Natural killer cell treated with Interleukin-12 subunit alpha and Interleukin-12 subunit beta and Interleukin-15 and Interleukin-18, amount 100 ng/mL, for 72 hours (primary cell): ENCODE data around the gene FOCAD. TPM values are rescaled to one million over a fixed set of nuclear protein-coding genes. Genes with fewer than 3 reads are reported as not detected.

ENCODE experiments used
- ATAC-seq, 2 donors: fragments of 150-1000 bp; cut with Tn5 transposase in 1 of 2; sonication (Bioruptor Pico), chemical (Tn5 transposase) in 1 of 2; 2 replicates each; pipeline ENCODE4 v1.10.0; 2021
- DNase-seq: peaks from one replicate; pipeline ENCODE4 v3.0.0; 2022; ENCODE audit warnings: low spot score
- H3K27ac Mint-ChIP-seq, 2 donors: 1 replicate in 1 of 2; 2 replicates in 1 of 2; pipeline ENCODE4 v1.8.0; 2022; ENCODE audit warnings: mixed read lengths in 2 of 2, mild to moderate bottlenecking in 1 of 2, moderate library complexity in 1 of 2
- H3K27me3 Mint-ChIP-seq, 2 donors: 1 replicate in 1 of 2; 2 replicates in 1 of 2; pipeline ENCODE4 v1.8.0; 2022; ENCODE audit warnings: mixed read lengths in 2 of 2
- H3K36me3 Mint-ChIP-seq: one replicate; pipeline ENCODE4 v1.8.0; 2022; ENCODE audit warnings: mixed read lengths
- H3K4me1 Mint-ChIP-seq, 2 donors: 1 replicate in 1 of 2; 2 replicates in 1 of 2; pipeline ENCODE4 v1.8.0; 2022; ENCODE audit warnings: low read depth in 2 of 2, mixed read lengths in 2 of 2, mild to moderate bottlenecking in 1 of 2
- H3K4me3 Mint-ChIP-seq: one replicate; pipeline ENCODE4 v1.8.0; 2022; ENCODE audit warnings: mixed read lengths
- H3K9me3 Mint-ChIP-seq: 2 replicates; pipeline ENCODE4 v1.8.0; 2022; ENCODE audit warnings: mixed read lengths
- total RNA-seq, 2 donors: library from RNA; stranded (reverse); gene quantifications; one replicate each; pipeline ENCODE4 v1.2.3, GENCODE V29; 2022

FOCAD gene
- total RNA-seq, 2 donors from 2014 or later, result 26.6 to 40.7 TPM

DNA sequence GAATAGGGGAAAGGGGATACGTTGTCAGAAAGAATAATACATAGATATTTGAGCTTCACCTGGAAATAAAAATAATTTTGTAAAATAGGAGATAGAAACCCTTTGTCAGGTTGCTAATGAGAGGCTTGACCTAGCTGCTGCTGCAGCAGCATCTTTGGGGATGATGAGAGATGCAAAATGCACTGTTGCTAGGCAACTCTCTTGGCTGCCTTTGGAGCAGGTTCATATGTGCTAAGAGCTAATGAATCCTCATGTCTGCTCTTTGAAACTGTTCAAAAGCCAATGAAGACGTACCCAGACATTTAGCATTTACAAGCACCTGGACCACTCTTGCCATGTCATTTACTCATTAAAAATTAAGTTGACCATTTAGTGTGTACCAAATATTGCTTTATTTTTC lies 121.7 kb downstream of the FOCAD start:
- Mint-ChIP-seq H3K4me3 (no peak overlapping the region), H3K27ac (no peak overlapping the region), H3K36me3 (no peaks in the 10 kb centered on the region), H3K27me3 (no peaks in the 10 kb centered on the region), H3K9me3 (no peaks in the 10 kb centered on the region), H3K4me1 (no peaks in the 10 kb centered on the region)
- ATAC-seq, result no peak
- DNase-seq, result no peak

DNA sequence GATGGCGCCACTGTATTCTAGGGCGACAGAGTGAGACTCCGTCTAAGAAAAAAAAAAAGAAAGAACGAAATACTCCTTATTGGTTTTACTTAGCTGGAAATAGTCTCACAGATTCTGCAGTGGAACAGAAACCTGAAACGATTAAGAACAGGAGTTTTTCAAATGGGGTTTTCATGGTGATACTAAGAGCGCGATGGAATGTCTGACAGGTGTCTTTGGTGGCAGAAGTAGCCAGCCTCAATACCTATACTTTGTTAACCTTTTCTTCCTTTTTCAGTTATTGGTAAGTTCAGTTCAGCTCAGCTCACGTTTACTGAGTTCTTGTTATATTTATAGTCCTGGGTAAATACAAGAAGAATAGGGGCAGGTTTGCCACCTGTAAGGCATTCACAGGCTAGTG lies 123.9 kb downstream of the FOCAD start:
- no peak overlapping the region for H3K27ac Mint-ChIP-seq
- H3K4me1 Mint-ChIP-seq, result no peaks in the 10 kb centered on the region
- H3K4me3 Mint-ChIP-seq, result no peak overlapping the region
- DNase-seq, result no peak
- H3K9me3 Mint-ChIP-seq, result no peaks in the 10 kb centered on the region
- H3K27me3 Mint-ChIP-seq, result no peaks in the 10 kb centered on the region
- no peak for ATAC-seq
- H3K36me3 Mint-ChIP-seq, result no peaks in the 10 kb centered on the region

- H3K27ac Mint-ChIP-seq, result no peak overlapping the region
- no peaks in the 10 kb centered on the region for H3K9me3 Mint-ChIP-seq
- H3K4me1 Mint-ChIP-seq, result no peaks in the 10 kb centered on the region
- no peaks in the 10 kb centered on the region for H3K27me3 Mint-ChIP-seq
- H3K4me3 Mint-ChIP-seq, result no peak overlapping the region
- H3K36me3 Mint-ChIP-seq, result no peaks in the 10 kb centered on the region
- ATAC-seq (no peak), DNase-seq (no peak)
These were observed 127.8 kb downstream of the FOCAD start for GRCh38 chr9:20811872-20812271.

- Mint-ChIP-seq H3K4me3 (no peak overlapping the region), H3K9me3 (no peaks in the 10 kb centered on the region), H3K4me1 (no peaks in the 10 kb centered on the region), H3K36me3 (no peaks in the 10 kb centered on the region), H3K27me3 (no peaks in the 10 kb centered on the region), H3K27ac (no peak overlapping the region)
- DNase-seq (no peak), ATAC-seq (no peak)
These were observed 132.1 kb downstream of the FOCAD start for GRCh38 chr9:20815923-20816703.

DNA sequence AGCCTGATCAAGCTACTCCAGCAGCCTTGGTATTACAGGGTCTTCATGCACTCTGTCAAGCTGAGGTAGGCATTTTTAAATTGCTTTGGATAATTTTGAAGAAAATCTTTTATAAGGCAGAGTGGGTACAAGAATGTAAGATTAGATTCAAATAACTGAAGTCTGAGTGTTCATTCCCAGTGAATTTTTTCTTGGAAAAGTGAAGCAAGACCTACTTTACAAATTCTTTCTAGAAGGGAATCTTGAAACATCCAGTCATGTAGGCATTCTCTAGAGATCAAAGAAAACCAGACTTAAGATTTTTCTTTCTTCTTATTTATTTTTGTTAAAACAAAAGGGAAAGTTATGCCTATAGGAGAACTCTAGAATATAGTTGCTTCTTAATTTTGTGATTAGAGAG lies 139.0 kb downstream of the FOCAD start:
- H3K4me3 Mint-ChIP-seq, result no peak overlapping the region
- H3K27me3 Mint-ChIP-seq, result no peaks in the 10 kb centered on the region
- no peak overlapping the region for H3K27ac Mint-ChIP-seq
- DNase-seq (no peak), ATAC-seq (no peak)
- H3K4me1 Mint-ChIP-seq, result no peaks in the 10 kb centered on the region
- H3K9me3 Mint-ChIP-seq, result no peaks in the 10 kb centered on the region
- no peaks in the 10 kb centered on the region for H3K36me3 Mint-ChIP-seq

- peaks cover 5 to 7% of the 10 kb centered on the region in 2 donors for H3K4me1 Mint-ChIP-seq
- no peaks in the 10 kb centered on the region for H3K27me3 Mint-ChIP-seq
- no peak overlapping the region for H3K4me3 Mint-ChIP-seq
- no peaks in the 10 kb centered on the region for H3K36me3 Mint-ChIP-seq
- H3K9me3 Mint-ChIP-seq, result no peaks in the 10 kb centered on the region
- DNase-seq, result no peak
- no peak for ATAC-seq
- H3K27ac Mint-ChIP-seq, result no peak overlapping the region
These were observed 147.0 kb downstream of the FOCAD start for GRCh38 chr9:20831028-20831427.

DNA sequence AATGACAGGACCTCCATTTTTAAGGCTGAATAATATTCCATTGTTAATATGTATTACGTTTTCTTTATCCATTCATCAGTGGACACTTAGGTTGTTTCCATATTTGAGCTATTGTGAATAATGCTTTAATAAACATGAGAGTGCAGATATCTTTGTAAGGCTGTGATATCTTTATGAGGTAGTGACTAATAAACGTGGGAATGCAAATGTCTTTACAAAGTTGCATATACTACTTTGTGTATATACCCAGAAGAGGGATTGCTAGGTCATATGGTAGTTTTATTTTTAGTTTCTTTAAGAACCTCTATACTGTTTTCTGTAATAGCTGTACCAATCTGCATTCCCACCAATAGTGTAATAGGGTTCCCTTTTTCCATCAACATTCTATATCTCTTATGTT lies 148.7 kb downstream of the FOCAD start:
- Mint-ChIP-seq H3K27ac (no peak overlapping the region), H3K36me3 (no peaks in the 10 kb centered on the region), H3K4me1 (peaks cover 5 to 7% of the 10 kb centered on the region in 2 donors), H3K27me3 (no peaks in the 10 kb centered on the region), H3K9me3 (no peaks in the 10 kb centered on the region), H3K4me3 (no peak overlapping the region)
- DNase-seq (no peak), ATAC-seq (no peak)

DNA sequence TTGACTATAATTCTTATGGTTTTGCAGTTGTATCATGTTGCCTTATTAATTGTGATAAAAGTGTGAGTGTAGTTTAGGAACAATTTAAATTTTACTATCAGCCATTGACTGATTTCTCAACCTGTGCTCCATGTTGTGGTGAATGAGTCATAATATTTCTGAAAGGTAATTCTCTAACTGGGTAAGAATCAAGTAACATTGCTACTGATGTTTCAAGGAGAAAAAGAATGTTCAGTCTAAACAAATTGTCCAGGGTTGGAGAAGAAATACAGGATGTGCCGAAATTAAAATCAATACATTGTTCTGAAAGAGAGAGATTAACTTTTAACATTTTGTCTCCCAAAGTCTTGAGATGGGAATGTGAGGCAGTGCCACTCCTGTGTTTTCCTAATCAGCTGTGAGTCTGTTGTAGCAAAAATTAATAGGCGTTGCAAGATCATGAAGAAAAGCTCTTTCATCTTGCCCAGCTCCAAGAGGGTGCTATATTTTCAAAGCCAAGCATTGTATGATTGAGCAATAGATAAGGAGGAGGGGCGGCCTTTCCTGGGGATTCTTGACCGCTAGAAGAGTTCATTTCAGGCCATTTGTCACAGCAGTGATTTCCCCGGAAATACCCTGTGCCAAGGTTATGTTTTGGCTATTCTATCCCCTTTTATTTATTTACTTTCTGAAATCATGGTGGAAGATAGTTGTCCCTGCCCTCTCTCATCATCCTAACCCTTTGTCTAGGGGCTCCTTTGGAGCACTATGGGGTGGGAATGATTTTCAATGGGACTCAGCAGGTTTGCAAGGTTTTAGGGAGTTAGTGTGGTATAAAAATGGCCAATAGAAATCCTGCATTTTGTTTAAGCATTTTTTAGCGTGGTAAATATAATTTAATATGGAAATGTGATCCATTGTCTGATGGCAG lies 151.6 kb downstream of the FOCAD start:
- Mint-ChIP-seq H3K4me1 (peaks cover 5 to 7% of the 10 kb centered on the region in 2 donors), H3K4me3 (no peak overlapping the region), H3K27me3 (no peaks in the 10 kb centered on the region), H3K27ac (no peak overlapping the region), H3K9me3 (no peaks in the 10 kb centered on the region), H3K36me3 (no peaks in the 10 kb centered on the region)
- DNase-seq (no peak), ATAC-seq (no peak)

DNA sequence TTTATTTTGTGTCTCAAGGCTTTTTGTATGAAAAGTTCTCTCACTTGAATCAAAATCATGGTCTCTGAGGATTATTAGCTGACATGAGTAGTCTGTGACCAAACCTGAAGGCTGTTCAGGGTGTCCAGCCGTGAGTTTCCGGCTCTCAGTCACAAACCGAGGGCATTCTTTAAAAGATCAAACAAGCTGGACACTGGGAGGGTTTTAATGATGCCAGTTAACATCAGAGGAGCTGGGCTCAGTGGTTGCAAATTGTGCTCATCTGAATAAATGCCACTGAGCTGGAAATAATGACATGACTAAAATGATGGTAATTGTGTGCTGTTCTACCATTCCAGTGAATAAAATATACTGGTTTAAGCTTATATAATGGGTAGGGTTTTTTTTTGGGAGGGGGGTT lies 153.1 kb downstream of the FOCAD start:
- no peaks in the 10 kb centered on the region for H3K27me3 Mint-ChIP-seq
- DNase-seq, result no peak
- no peak for ATAC-seq
- no peak overlapping the region for H3K4me3 Mint-ChIP-seq
- peaks cover 13% of the 10 kb centered on the region for H3K36me3 Mint-ChIP-seq
- H3K4me1 Mint-ChIP-seq, result peaks cover 5 to 7% of the 10 kb centered on the region in 2 donors
- peaks cover 2% of the 10 kb centered on the region for H3K9me3 Mint-ChIP-seq
- H3K27ac Mint-ChIP-seq, result no peak overlapping the region

DNA sequence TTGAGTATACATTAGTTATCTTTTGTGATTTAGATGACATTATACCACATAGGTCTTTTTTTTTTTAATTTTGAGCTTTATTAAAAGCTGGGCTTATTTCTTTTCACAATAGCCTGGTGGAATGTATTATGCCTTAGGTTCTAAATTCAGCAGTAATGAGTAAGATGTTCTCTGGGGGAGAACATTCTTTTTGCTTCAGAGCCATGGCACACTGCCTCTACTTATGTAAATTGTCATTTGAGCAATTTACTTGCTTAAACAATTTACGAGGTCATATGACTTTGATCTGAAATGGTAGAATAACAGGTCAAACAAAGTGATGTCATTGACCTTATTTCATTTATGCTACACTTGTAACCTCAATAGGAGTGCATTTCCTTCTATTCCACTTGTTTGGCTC lies 154.2 kb downstream of the FOCAD start:
- H3K27me3 Mint-ChIP-seq, result no peaks in the 10 kb centered on the region

DNA sequence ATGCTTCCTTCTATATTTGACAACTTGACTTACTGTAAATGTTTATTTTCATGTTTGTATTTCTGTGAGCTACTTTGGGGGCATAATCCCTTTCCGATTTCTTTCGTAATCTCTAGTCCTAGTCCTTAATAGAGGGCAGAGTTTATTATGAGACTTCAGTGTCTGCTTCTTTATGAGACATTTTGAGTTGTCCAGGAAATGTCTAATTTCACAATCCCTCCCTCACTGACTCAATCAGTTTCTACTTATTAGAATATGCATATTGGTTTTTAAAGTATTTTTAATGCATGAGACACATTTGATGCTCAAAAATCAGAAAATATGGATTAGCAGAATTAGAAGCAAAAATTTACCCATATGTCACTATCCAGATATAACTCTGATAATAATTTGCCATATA lies 160.9 kb downstream of the FOCAD start:
- Mint-ChIP-seq H3K27ac (no peak overlapping the region), H3K4me3 (no peak overlapping the region), H3K36me3 (peaks cover 18% of the 10 kb centered on the region), H3K27me3 (no peaks in the 10 kb centered on the region), H3K9me3 (peaks cover 2% of the 10 kb centered on the region), H3K4me1 (peaks cover 0 to 6% of the 10 kb centered on the region in 2 donors)
- DNase-seq, result no peak
- no peak for ATAC-seq

More for the DNA sequence above, 154.2 kb downstream of the FOCAD start:
- Mint-ChIP-seq H3K27ac (no peak overlapping the region), H3K4me3 (no peak overlapping the region), H3K9me3 (peaks cover 2% of the 10 kb centered on the region), H3K36me3 (peaks cover 18% of the 10 kb centered on the region), H3K4me1 (peaks cover 5 to 7% of the 10 kb centered on the region in 2 donors)
- DNase-seq (no peak), ATAC-seq (no peak)

DNA sequence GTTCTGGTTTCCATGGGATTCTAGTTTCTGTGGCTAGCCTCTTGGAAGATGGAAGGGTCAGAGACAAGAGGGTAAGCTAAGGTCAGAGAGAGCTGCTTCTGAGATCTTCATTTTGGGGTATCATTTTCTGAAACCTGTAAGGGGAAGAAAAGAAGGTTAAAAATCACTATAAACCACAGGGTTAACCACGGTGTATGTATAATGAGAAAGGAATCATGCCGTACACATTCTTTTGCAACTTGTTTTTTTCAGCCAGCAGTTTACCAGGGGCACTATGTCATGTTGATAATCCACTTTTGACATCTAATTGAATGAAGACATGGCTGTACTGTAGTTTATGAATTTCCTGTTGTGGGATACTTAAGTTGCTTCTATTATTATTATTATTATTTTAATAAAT lies 164.4 kb downstream of the FOCAD start:
- H3K27me3 Mint-ChIP-seq, result no peaks in the 10 kb centered on the region
- no peak for ATAC-seq

DNA sequence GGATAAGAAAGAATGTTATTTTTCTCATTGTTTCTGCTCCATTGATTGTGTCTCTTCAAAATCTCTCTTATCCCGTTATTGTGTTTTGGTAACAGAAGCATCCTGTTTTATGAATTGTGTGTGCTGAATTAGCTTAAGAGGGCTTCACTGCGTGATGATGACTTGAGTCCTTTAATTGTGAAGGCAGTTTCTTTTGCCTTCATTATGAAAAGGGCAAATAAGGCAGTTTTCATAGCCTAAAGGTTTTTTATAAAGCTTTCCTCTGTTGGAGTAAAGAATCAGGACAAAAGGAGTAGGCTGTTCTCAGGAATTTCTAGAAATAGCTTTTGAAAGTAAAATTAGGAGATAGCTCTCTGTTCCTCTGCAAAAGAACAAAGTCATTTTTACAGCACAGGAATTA lies 169.8 kb downstream of the FOCAD start:
- peaks cover 10% of the 10 kb centered on the region for H3K9me3 Mint-ChIP-seq
- ATAC-seq, result no peak
- no peak for DNase-seq
- H3K4me3 Mint-ChIP-seq, result no peak overlapping the region
- peaks cover 0 to 3% of the 10 kb centered on the region in 2 donors for H3K4me1 Mint-ChIP-seq
- no peak overlapping the region for H3K27ac Mint-ChIP-seq
- no peaks in the 10 kb centered on the region for H3K27me3 Mint-ChIP-seq
- peaks cover 25% of the 10 kb centered on the region for H3K36me3 Mint-ChIP-seq

More for the DNA sequence above, 164.4 kb downstream of the FOCAD start:
- Mint-ChIP-seq H3K27ac (no peak overlapping the region), H3K4me1 (peaks cover 0 to 6% of the 10 kb centered on the region in 2 donors), H3K4me3 (no peak overlapping the region), H3K9me3 (no peaks in the 10 kb centered on the region), H3K36me3 (no peaks in the 10 kb centered on the region)
- no peak for DNase-seq

DNA sequence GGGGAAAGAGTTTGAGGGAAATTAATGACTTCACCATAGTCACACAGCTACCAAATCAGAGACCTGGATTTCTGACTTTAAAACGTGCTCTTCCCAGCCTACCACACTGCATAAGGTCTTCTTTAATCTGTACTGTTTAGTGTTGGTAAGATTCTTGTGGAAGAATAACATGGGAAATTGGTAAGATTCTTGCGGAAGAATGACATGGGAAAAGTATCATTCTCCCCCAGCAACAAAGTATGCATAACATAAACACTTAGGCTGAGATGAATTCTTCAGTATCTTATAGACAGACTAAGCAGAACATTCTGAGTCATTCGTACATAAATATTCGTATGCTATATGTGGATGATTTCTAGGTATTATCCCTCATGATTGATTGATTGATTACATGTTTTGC lies 170.4 kb downstream of the FOCAD start:
- H3K36me3 Mint-ChIP-seq, result peaks cover 25% of the 10 kb centered on the region
- H3K27ac Mint-ChIP-seq, result no peak overlapping the region
- no peaks in the 10 kb centered on the region for H3K4me1 Mint-ChIP-seq
- H3K27me3 Mint-ChIP-seq, result no peaks in the 10 kb centered on the region
- no peak for DNase-seq
- no peak for ATAC-seq
- H3K9me3 Mint-ChIP-seq, result peaks cover 10% of the 10 kb centered on the region
- no peak overlapping the region for H3K4me3 Mint-ChIP-seq
